AG10803 (cell line): ENCODE measurements around the gene MAMSTR.
"Not testable (repeated sequence)": the region's sequence is repeated elsewhere in the genome, so short reads cannot be mapped to it uniquely, and the experiment has no call there.

Experiments
- DNase-seq: peaks from one replicate; pipeline ENCODE4 v3.0.0; 2010; ENCODE audit warnings: low read depth
- H3K4me3 ChIP-seq: 2 replicates; pipeline ENCODE4 v1.5.1; 2011; ENCODE audit warnings: mild to moderate bottlenecking, low read length, control low read depth
- TF ChIP-seq, protein P1 (sequence below): conservative IDR thresholded peaks from 2 replicates; pipeline ENCODE4 v1.5.1; 2011; ENCODE audit warnings: mild to moderate bottlenecking, low read length, control low read depth, inconsistent platforms

The MAMSTR gene

DNA sequence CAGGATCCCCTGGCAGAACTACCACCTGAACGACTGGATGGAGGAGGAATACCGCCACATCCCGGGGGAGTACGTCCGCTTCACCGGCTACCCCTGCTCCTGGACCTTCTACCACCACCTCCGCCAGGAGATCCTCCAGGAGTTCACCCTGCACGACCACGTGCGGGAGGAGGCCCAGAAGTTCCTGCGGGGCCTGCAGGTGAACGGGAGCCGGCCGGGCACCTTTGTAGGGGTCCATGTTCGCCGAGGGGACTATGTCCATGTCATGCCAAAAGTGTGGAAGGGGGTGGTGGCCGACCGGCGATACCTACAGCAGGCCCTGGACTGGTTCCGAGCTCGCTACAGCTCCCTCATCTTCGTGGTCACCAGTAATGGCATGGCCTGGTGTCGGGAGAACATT is 16.2 kb downstream of the MAMSTR start:
- no peak overlapping the region for H3K4me3 ChIP-seq
- TF ChIP-seq, protein P1, sequence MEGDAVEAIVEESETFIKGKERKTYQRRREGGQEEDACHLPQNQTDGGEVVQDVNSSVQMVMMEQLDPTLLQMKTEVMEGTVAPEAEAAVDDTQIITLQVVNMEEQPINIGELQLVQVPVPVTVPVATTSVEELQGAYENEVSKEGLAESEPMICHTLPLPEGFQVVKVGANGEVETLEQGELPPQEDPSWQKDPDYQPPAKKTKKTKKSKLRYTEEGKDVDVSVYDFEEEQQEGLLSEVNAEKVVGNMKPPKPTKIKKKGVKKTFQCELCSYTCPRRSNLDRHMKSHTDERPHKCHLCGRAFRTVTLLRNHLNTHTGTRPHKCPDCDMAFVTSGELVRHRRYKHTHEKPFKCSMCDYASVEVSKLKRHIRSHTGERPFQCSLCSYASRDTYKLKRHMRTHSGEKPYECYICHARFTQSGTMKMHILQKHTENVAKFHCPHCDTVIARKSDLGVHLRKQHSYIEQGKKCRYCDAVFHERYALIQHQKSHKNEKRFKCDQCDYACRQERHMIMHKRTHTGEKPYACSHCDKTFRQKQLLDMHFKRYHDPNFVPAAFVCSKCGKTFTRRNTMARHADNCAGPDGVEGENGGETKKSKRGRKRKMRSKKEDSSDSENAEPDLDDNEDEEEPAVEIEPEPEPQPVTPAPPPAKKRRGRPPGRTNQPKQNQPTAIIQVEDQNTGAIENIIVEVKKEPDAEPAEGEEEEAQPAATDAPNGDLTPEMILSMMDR: no peak
- no peak for DNase-seq

DNA sequence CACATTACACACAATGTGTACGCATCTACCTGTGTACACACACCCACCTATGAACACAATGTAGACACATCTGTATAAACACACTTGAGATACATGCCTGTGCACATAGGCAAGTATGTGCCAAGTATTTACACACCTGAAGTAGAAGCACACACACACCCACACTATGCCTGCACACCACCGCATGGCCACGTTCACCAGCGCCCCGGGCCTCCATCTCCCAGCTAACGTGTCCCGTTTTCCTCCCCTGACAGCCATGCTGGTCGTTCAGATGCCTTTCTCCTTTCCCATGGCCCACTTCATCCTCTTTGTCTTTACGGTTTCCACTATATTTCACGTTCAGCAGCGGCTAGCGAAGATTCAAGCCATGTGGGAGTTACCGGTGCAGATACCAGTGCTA is 16.8 kb downstream of the MAMSTR start:
- DNase-seq: no peak
- TF ChIP-seq, protein P1: no peak
- no peak overlapping the region for H3K4me3 ChIP-seq

- no peak overlapping the region for H3K4me3 ChIP-seq
- peak; percentile 73 for DNase-seq
- TF ChIP-seq, protein P1: no peak
Observed at GRCh38 chr19:48698046-48698445, 21.5 kb downstream of the MAMSTR start.

DNA sequence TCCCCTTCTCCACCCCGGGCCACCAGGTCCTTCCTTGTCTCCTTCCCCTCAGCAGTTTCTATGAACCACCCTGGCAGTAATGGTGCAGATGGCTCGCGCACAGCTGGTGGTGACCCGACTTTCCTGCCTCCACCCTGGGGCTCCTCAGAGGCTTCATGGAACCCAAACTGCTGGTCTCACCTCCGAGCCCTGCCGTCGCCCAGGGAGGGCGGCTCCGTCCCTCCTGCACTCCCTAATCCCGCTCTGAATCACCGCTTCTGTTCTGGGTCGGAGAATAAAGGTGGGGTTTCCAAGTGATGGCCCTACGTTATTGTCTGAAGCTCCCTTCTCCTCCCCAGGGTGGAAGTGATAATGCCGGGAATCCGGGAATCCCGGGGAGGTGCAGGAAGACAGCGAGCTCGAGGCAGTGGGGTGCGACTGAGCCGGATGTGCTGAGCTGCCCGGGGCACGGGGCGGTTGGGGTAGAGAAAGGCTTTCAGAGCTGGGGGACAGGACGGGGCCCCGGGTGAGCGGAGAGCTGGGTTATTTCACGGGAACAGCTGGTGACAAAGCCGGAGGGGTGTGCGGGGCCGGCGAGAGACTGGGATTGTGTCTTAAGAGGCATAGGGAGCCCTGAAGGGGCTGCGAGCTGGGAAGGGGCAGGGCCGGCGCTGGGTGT is 23.0 kb downstream of the MAMSTR start:
- TF ChIP-seq, protein P1: no peak
- DNase-seq: no peak
- peak overlapping the region; percentile 26 for H3K4me3 ChIP-seq

DNA sequence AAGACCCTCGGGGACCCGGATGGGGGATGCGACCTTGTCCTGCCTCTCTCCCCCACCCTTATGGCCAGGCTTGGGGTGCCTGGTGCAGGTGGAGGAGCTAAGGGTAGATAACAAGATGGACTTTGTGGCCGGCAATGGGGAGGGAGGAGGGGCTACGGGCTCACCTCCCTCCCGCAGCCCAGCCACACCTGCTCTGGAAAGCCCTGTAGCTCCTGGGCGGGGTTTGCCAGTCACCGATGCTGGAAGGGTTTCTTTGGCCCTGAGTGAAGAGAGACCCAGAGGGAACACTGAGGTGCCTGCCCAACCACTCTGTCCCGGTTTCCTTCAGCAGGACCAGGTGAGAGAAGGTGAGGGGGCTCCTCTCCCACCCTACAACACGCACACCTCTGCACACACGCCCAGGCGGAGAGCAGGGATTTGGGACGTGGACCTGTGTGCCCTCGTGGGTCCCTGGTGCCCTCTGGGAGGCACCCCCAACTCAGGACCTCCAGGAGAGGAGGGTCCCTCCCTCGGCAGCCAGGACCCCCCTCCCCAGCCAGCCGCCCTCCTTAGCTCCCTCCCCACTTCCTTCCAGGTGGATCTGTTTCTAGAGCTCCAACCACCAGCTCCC is 23.7 kb downstream of the MAMSTR start, which contains the start of gene FUT2:
Gene FUT2, plus strand, starts transcription at position 229 of the 610 bp plus-strand sequence. CDS start 6,986 bp downstream, outside the sequence.
- TF ChIP-seq, protein P1: no peak
- no peak for DNase-seq
- peak within 1 kb of the TSS; percentile 26 for H3K4me3 ChIP-seq

GRCh38 chr19:48693629-48694028 is 25.9 kb downstream of the MAMSTR start:
- DNase-seq: not testable (repeated sequence)

DNA sequence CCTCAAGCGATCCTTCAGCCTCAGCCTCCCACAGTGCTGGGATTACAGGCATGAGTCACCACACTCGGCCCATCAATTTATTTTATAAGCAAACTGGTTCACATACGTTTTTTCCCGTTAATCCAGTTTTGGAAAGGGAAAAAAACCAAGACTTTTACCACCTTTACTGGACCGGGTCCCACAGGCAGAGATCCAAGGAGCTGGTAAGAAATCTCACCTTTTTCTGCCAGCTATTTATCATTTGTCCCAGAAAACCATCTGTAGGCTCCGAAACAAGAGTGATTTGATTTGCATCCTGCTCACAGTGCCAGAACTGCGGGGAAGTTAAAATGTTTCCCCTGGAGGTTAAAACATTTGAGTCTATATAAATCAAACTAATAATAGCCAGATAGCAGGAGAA is 30.1 kb downstream of the MAMSTR start:
- no peak overlapping the region for H3K4me3 ChIP-seq
- TF ChIP-seq, protein P1: no peak
- DNase-seq: no peak

More at GRCh38 chr19:48693629-48694028, 25.9 kb downstream of the MAMSTR start:
- H3K4me3 ChIP-seq: not testable (repeated sequence)
